HL-60 (cell line): Measurements from ENCODE around the gene PRMT1.

Experiments
- DNase-seq, 2 experiments: peaks; one replicate each; pipeline ENCODE4 v3.0.0-alpha.2; 2010 to 2020; ENCODE audit warnings: low read depth in 1 of 2, low spot score in 1 of 2
- H3K27ac ChIP-seq: fragments of 250-450 bp; sonication (Bioruptor Pico); replicated peaks from 2 replicates; pipeline ENCODE4 v1.5.1; 2020; ENCODE audit warnings: mild to moderate bottlenecking, moderate library complexity
- H3K27me3 ChIP-seq: fragments of 250-450 bp; sonication (Bioruptor Pico); 2 replicates; pipeline ENCODE4 v1.5.1; 2021; ENCODE audit warnings: mild to moderate bottlenecking, moderate library complexity; ENCODE audit not compliant: insufficient read depth, poor library complexity, severe bottlenecking
- H3K4me3 ChIP-seq: replicated peaks from 2 replicates; pipeline ENCODE4 v1.5.1; 2011; ENCODE audit warnings: mild to moderate bottlenecking, control low read depth, low read length; ENCODE audit not compliant: insufficient read depth
- GABPA ChIP-seq: IDR thresholded peaks from 2 replicates; pipeline ENCODE4 v1.6.1; 2012; ENCODE audit warnings: low read depth
- POLR2AphosphoS5 ChIP-seq: IDR thresholded peaks from 2 replicates; pipeline ENCODE4 v1.6.1; 2012; ENCODE audit warnings: low read depth
- SPI1 ChIP-seq: IDR thresholded peaks from 2 replicates; pipeline ENCODE4 v1.6.1; 2012; ENCODE audit warnings: low read depth, mild to moderate bottlenecking, borderline replicate concordance
- TF ChIP-seq, protein P1 (sequence below): IDR thresholded peaks from one replicate; pipeline ENCODE4 v1.5.1; 2011; ENCODE audit warnings: low read length, control low read depth, inconsistent platforms; ENCODE audit not compliant: insufficient read depth
- TF ChIP-seq, protein P2 (sequence below): IDR thresholded peaks from 2 replicates; pipeline ENCODE4 v1.6.1; 2012; ENCODE audit warnings: low read depth; ENCODE audit not compliant: insufficient replicate concordance

The PRMT1 gene

DNA sequence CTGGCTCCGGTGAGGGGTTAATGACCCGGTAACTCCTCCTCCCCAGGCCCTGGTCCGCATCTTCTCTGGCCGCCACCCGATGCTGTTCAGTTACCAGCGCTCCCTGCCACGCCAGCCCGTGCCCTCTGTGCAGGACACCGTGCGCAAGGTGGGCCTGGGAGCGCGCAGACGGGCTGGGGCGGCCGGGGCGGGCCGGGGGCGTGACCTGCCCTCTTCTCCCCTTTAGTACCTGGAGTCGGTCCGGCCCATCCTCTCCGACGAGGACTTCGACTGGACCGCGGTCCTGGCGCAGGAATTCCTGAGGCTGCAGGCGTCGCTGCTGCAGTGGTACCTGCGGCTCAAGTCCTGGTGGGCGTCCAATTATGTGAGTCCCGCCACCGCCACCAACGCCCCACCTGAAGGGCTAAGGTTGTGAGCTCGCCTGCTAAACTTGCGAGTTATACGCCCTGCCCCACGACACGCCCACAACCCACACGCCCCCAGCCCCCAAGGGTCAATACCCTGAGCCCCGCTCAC lies 24.3 kb downstream of the PRMT1 start:
- DNase-seq, result no peak
- H3K27ac ChIP-seq, result no peak overlapping the region
- no peak overlapping the region for H3K4me3 ChIP-seq
- TF ChIP-seq GABPA, result no peak
- TF ChIP-seq SPI1, result no peak
- TF ChIP-seq, protein P1, sequence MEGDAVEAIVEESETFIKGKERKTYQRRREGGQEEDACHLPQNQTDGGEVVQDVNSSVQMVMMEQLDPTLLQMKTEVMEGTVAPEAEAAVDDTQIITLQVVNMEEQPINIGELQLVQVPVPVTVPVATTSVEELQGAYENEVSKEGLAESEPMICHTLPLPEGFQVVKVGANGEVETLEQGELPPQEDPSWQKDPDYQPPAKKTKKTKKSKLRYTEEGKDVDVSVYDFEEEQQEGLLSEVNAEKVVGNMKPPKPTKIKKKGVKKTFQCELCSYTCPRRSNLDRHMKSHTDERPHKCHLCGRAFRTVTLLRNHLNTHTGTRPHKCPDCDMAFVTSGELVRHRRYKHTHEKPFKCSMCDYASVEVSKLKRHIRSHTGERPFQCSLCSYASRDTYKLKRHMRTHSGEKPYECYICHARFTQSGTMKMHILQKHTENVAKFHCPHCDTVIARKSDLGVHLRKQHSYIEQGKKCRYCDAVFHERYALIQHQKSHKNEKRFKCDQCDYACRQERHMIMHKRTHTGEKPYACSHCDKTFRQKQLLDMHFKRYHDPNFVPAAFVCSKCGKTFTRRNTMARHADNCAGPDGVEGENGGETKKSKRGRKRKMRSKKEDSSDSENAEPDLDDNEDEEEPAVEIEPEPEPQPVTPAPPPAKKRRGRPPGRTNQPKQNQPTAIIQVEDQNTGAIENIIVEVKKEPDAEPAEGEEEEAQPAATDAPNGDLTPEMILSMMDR, result no peak
- TF ChIP-seq, protein P2, sequence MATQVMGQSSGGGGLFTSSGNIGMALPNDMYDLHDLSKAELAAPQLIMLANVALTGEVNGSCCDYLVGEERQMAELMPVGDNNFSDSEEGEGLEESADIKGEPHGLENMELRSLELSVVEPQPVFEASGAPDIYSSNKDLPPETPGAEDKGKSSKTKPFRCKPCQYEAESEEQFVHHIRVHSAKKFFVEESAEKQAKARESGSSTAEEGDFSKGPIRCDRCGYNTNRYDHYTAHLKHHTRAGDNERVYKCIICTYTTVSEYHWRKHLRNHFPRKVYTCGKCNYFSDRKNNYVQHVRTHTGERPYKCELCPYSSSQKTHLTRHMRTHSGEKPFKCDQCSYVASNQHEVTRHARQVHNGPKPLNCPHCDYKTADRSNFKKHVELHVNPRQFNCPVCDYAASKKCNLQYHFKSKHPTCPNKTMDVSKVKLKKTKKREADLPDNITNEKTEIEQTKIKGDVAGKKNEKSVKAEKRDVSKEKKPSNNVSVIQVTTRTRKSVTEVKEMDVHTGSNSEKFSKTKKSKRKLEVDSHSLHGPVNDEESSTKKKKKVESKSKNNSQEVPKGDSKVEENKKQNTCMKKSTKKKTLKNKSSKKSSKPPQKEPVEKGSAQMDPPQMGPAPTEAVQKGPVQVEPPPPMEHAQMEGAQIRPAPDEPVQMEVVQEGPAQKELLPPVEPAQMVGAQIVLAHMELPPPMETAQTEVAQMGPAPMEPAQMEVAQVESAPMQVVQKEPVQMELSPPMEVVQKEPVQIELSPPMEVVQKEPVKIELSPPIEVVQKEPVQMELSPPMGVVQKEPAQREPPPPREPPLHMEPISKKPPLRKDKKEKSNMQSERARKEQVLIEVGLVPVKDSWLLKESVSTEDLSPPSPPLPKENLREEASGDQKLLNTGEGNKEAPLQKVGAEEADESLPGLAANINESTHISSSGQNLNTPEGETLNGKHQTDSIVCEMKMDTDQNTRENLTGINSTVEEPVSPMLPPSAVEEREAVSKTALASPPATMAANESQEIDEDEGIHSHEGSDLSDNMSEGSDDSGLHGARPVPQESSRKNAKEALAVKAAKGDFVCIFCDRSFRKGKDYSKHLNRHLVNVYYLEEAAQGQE, result no peak
- no peak for TF ChIP-seq POLR2AphosphoS5
- peaks cover 2% of the 10 kb centered on the region for H3K27me3 ChIP-seq

DNA sequence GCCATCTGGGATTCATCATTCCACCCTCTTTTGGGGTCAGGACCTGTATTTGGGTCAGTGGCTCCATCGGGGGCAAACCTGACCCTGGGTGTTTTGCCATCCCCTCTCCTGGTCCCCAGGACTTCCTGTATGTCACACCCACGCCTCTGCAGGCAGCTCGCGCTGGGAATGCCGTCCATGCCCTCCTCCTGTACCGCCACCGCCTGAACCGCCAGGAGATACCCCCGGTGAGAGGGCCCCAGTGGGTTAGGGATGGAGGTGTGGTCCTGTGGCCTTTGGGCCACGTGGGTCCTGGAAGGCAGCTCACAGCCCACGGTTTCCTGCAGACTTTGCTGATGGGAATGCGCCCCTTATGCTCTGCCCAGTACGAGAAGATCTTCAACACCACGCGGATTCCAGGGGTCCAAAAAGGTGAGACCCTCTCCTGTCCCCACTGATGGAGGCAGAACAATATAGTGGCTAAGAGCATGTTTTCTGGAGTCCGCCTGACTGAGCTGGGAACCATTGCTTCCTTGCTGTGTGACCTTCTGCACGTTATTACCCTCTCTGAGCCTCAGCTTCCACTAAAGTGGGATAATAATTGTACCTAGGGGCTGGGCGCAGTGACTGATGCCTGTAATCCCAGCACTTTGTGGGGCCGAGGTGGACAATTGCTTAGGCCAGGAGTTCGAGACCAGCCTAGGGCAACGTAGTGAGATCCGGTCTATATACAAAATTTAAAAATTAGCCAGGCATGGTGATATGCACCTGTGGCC lies 28.0 kb downstream of the PRMT1 start:
- peaks cover 2% of the 10 kb centered on the region for H3K27me3 ChIP-seq
- TF ChIP-seq SPI1 (no peak), POLR2AphosphoS5 (no peak), GABPA (no peak)
- TF ChIP-seq, protein P2, result no peak
- TF ChIP-seq, protein P1, result no peak
- H3K27ac ChIP-seq, result no peak overlapping the region
- H3K4me3 ChIP-seq, result no peak overlapping the region
- no peak for DNase-seq

DNA sequence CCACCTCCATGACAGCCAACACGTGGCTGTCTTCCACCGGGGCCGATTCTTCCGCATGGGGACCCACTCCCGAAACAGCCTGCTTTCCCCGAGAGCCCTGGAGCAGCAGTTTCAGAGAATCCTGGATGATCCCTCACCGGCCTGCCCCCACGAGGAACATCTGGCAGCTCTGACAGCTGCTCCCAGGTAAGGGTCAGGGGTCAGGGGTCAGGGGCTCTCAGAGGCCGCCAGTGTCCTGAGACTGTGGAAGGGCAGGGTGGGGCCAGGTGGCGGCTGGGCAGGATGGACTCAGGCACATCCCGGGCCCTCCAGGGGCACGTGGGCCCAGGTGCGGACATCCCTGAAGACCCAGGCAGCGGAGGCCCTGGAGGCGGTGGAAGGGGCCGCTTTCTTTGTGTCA lies 28.8 kb downstream of the PRMT1 start:
- no peak overlapping the region for H3K4me3 ChIP-seq
- no peak for TF ChIP-seq POLR2AphosphoS5
- no peak overlapping the region for H3K27ac ChIP-seq
- no peak for DNase-seq
- H3K27me3 ChIP-seq, result peaks cover 2% of the 10 kb centered on the region

DNA sequence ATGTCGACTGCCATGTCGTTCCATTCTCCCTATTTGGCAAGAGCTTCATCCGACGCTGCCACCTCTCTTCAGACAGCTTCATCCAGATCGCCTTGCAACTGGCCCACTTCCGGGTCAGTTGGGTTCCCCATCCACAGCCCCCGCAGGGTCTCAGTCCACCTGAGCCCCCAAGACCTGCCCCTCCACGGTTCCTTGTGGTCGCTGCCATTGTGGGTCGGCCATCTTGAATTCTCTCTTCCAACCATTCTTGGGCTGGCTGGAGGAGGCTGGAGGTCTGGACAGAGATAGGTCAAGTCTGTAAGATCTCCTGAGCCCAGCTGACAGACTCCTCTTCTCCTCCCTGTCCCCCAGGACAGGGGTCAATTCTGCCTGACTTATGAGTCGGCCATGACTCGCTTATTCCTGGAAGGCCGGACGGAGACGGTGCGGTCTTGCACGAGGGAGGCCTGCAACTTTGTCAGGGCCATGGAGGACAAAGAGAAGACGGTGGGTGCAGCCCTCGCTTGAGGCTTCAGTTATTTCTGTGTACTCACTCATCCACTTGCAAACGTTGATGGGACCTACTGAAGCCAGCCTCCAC lies 33.4 kb downstream of the PRMT1 start:
- Histone ChIP-seq H3K27me3 (no peaks in the 10 kb centered on the region), H3K4me3 (no peak overlapping the region), H3K27ac (no peak overlapping the region)
- no peak for DNase-seq
- TF ChIP-seq POLR2AphosphoS5 (no peak), GABPA (no peak), SPI1 (no peak)
- TF ChIP-seq, protein P1, result no peak
- TF ChIP-seq, protein P2, result no peak
